Trophoblast cell (in vitro differentiated cells and primary cell): ENCODE measurements around the gene FBN3.
"Not testable (repeated sequence)": the region's sequence is repeated elsewhere in the genome, so short reads cannot be mapped to it uniquely, and the experiment has no call there.

ENCODE experiments used
- DNase-seq, 2 donors: peaks; one replicate each; pipeline ENCODE4 v3.0.0-alpha.2; 2016
- H2AFZ ChIP-seq: 2 replicates; pipeline ENCODE4 v1.6.1; 2013; ENCODE audit warnings: low read length, moderate library complexity, mild to moderate bottlenecking; ENCODE audit not compliant: insufficient read depth, poor library complexity
- H2AK5ac ChIP-seq: 2 replicates; pipeline ENCODE4 v1.6.1; 2013; ENCODE audit warnings: mild to moderate bottlenecking, low read length
- H2BK120ac ChIP-seq: 2 replicates; pipeline ENCODE4 v1.6.1; 2013; ENCODE audit warnings: low read length, mild to moderate bottlenecking, moderate library complexity; ENCODE audit not compliant: insufficient read depth, poor library complexity
- H2BK12ac ChIP-seq: 2 replicates; pipeline ENCODE4 v1.6.1; 2013; ENCODE audit warnings: mild to moderate bottlenecking, low read length, moderate library complexity
- H2BK5ac ChIP-seq: 2 replicates; pipeline ENCODE4 v1.6.1; 2013; ENCODE audit warnings: low read length, low read depth, moderate library complexity, mild to moderate bottlenecking; ENCODE audit not compliant: poor library complexity
- H3K14ac ChIP-seq: 2 replicates; pipeline ENCODE4 v1.6.1; 2013; ENCODE audit warnings: mild to moderate bottlenecking, low read length
- H3K18ac ChIP-seq: 2 replicates; pipeline ENCODE4 v1.6.1; 2013; ENCODE audit warnings: mild to moderate bottlenecking, low read length
- H3K23ac ChIP-seq: 2 replicates; pipeline ENCODE4 v1.6.1; 2013; ENCODE audit warnings: low read length
- H3K27ac ChIP-seq: 2 replicates; pipeline ENCODE4 v1.5.1; 2013; ENCODE audit warnings: low read depth, mild to moderate bottlenecking, inconsistent platforms, low read length, moderate library complexity
- H3K27me3 ChIP-seq: 2 replicates; pipeline ENCODE4 v1.6.1; 2013; ENCODE audit warnings: inconsistent platforms, mild to moderate bottlenecking, low read length, moderate library complexity; ENCODE audit not compliant: insufficient read depth
- H3K36me3 ChIP-seq, 2 experiments: 1 replicate in 1 of 2; 2 replicates in 1 of 2; pipeline ENCODE4 v1.6.1; 2013; ENCODE audit warnings: low read length in 2 of 2, mild to moderate bottlenecking in 2 of 2, moderate library complexity in 1 of 2; ENCODE audit not compliant: insufficient read depth in 2 of 2, control insufficient read depth in 1 of 2
- H3K4ac ChIP-seq: 2 replicates; pipeline ENCODE4 v1.6.1; 2013; ENCODE audit warnings: low read depth, mild to moderate bottlenecking, low read length, moderate library complexity
- H3K4me1 ChIP-seq, 2 experiments: 1 replicate in 1 of 2; 2 replicates in 1 of 2; pipeline ENCODE4 v1.6.1; 2013; ENCODE audit warnings: low read length in 2 of 2, mild to moderate bottlenecking in 2 of 2, moderate library complexity in 1 of 2; ENCODE audit not compliant: insufficient read depth in 2 of 2, control insufficient read depth in 1 of 2
- H3K4me2 ChIP-seq: 2 replicates; pipeline ENCODE4 v1.6.1; 2013; ENCODE audit warnings: inconsistent platforms, mild to moderate bottlenecking, low read length, moderate library complexity
- H3K4me3 ChIP-seq: 2 replicates; pipeline ENCODE4 v1.5.1; 2013; ENCODE audit warnings: mild to moderate bottlenecking, low read depth, low read length, inconsistent platforms
- H3K79me1 ChIP-seq: one replicate; pipeline ENCODE4 v1.6.1; 2013; ENCODE audit warnings: low read length
- H3K79me2 ChIP-seq: 2 replicates; pipeline ENCODE4 v1.6.1; 2013; ENCODE audit warnings: low read length, mild to moderate bottlenecking; ENCODE audit not compliant: control insufficient read depth, insufficient read depth, poor library complexity
- H3K9ac ChIP-seq: 2 replicates; pipeline ENCODE4 v1.6.1; 2013; ENCODE audit warnings: mild to moderate bottlenecking, low read length
- H3K9me3 ChIP-seq: 2 replicates; pipeline ENCODE4 v1.6.1; 2013; ENCODE audit warnings: low read depth, mild to moderate bottlenecking, control low read depth, inconsistent platforms, low read length; ENCODE audit not compliant: insufficient read depth
- H4K12ac ChIP-seq: 2 replicates; pipeline ENCODE4 v1.6.1; 2013; ENCODE audit warnings: low read depth, mild to moderate bottlenecking, low read length, moderate library complexity
- H4K8ac ChIP-seq: 2 replicates; pipeline ENCODE4 v1.6.1; 2013; ENCODE audit warnings: low read depth, mild to moderate bottlenecking, low read length, moderate library complexity
- H4K91ac ChIP-seq: one replicate; pipeline ENCODE4 v1.6.1; 2013; ENCODE audit warnings: low read depth, mild to moderate bottlenecking, low read length, moderate library complexity
- WGBS: extraction: QIAGEN DNeasy Blood & Tissue Kit; methylation state at CpG from one replicate; pipeline ENCODE4 v1.1.7; 2013; ENCODE audit warnings: missing lambda C conversion rate; ENCODE audit not compliant: insufficient read length, insufficient coverage; ENCODE audit errors: extremely low coverage; 5-methylcytosine and 5-hydroxymethylcytosine counted together

Gene FBN3

DNA sequence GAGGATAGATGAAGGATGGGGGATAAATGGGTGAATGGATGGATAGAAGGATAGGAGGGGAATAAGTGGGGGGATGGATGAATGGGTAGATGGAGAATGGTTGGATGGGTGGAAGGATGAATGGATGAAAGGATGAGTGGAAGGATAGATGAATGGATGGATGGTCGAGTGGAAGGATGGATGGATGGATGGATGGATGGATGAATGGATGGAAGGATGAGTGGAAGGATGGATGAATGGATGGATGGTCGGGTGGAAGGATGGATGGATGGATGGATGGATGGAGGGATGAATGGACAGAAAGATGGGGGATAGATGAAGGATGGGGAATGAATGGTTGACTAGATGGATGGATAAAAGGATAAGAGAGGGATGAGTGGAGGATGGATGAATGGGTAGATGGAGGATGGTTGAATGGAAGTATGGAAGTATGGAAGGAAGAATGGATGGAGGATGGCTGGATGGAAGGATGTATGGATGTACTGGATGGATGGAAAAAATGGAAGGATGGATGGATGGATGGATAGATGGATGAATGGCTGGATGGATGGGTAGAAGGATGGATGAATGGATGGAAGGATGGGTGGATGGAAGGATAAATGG is 42.0 kb downstream of the FBN3 start:
- Histone ChIP-seq H2AK5ac (no peak overlapping the region), H3K23ac (no peak overlapping the region), H3K36me3 (peaks cover 15 to 40% of the 10 kb centered on the region in 2 experiments), H3K9ac (no peak overlapping the region), H3K79me1 (no peaks in the 10 kb centered on the region), H2BK120ac (no peak overlapping the region), H2BK12ac (no peak overlapping the region), H2BK5ac (no peak overlapping the region), H3K27me3 (no peaks in the 10 kb centered on the region), H4K91ac (no peak overlapping the region), H4K8ac (no peak overlapping the region), H3K14ac (no peak overlapping the region), H3K18ac (no peak overlapping the region), H3K27ac (no peak overlapping the region), H3K4ac (no peak overlapping the region), H3K4me1 (no peaks in the 10 kb centered on the region), H3K79me2 (no peaks in the 10 kb centered on the region), H3K9me3 (no peaks in the 10 kb centered on the region), H2AFZ (no peak overlapping the region), H3K4me3 (no peak overlapping the region), H3K4me2 (no peak overlapping the region), H4K12ac (no peak overlapping the region)
- DNase-seq = no peak
- 100% methylated on average over 2 of the region's 2 CpGs for WGBS

DNA sequence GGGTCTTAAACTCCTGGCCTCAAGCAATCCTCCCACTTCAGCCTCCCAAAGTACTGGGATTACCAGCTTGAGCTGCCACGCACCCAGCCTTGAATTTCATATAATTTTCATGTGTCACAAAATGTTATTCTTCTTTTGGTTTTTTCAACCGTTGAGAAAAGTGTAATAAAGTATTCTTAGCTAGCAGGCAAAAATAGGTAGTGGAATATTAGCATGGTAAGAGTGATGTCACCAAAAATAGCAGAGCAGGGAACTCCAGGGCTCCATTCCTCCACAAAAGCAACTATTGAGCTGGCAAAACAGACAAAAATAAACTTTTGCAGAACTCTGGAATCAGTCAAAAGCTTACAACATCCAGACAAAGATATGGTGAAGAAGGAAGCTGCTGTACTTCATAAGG is 43.9 kb downstream of the FBN3 start:
- Histone ChIP-seq H3K36me3 (peaks cover 17 to 42% of the 10 kb centered on the region in 2 experiments), H3K4ac (no peak overlapping the region), H2AFZ (no peak overlapping the region), H2BK12ac (no peak overlapping the region), H2AK5ac (no peak overlapping the region), H3K79me1 (no peaks in the 10 kb centered on the region), H2BK120ac (no peak overlapping the region), H3K9ac (no peak overlapping the region), H3K27ac (no peak overlapping the region), H4K8ac (no peak overlapping the region), H4K12ac (no peak overlapping the region), H3K79me2 (no peaks in the 10 kb centered on the region), H3K4me2 (no peak overlapping the region), H2BK5ac (no peak overlapping the region), H3K27me3 (no peaks in the 10 kb centered on the region), H3K18ac (no peak overlapping the region), H3K4me1 (no peaks in the 10 kb centered on the region), H3K4me3 (no peak overlapping the region), H3K14ac (no peak overlapping the region), H3K9me3 (no peaks in the 10 kb centered on the region), H4K91ac (no peak overlapping the region), H3K23ac (no peak overlapping the region)
- no peak for DNase-seq
- WGBS = no CpG with 5 or more reads among the region's 2 CpGs

DNA sequence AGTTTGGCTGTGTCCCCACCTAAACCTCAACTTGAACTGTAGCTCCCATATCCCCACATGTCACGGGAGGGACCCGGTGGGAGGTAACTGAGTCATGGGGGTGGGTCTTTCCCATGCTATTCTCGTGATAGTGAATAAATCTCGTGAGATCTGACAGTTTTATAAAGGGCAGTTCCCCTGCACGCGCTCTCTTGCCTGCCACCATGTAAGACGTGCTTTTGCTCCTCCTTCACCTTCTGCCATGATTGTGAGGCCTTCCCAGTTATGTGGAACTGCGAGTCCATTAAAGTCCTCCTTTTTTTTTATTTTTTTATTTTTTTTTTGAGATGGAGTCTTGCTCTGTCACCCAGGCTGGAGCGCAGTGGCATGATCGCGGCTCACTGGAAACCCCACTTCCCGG is 47.5 kb downstream of the FBN3 start:
- H3K4me3 ChIP-seq, H3K27me3 ChIP-seq, H3K27ac ChIP-seq, H2BK12ac ChIP-seq, H2AFZ ChIP-seq, H4K8ac ChIP-seq, H3K23ac ChIP-seq, H2BK120ac ChIP-seq, H3K9ac ChIP-seq, H3K18ac ChIP-seq, H3K79me2 ChIP-seq, H4K91ac ChIP-seq, H3K14ac ChIP-seq, H3K79me1 ChIP-seq, H3K4ac ChIP-seq, H3K4me2 ChIP-seq, DNase-seq, H4K12ac ChIP-seq, H2BK5ac ChIP-seq, H3K4me1 ChIP-seq, H3K9me3 ChIP-seq, H2AK5ac ChIP-seq: not testable (repeated sequence)
- peaks cover 21 to 24% of the 10 kb centered on the region in 2 experiments for H3K36me3 ChIP-seq
- WGBS = no CpG with 5 or more reads among the region's 12 CpGs

DNA sequence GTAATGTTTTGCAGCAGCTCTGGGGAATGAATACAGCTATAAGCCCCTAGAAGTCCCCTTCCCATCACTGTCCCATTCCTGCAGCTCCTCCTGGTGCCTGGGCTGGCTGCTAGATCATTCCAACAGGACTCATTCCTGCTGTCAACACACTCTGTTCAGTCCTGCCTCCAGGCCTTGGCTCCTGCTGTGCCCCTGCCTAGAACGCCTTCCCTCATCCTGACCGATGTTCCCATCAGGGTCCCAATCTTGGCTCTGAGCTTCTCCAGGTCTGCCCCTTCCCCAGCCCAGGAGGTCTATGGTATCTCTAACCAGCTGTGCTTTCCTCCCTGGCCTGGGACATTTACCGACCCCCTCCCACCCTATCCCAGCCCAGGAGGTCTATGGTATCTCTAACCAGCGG is 48.1 kb downstream of the FBN3 start:
- H4K91ac ChIP-seq = no peak overlapping the region
- H4K8ac ChIP-seq = no peak overlapping the region
- H2BK5ac ChIP-seq = no peak overlapping the region
- no peak overlapping the region for H3K14ac ChIP-seq
- no peaks in the 10 kb centered on the region for H3K4me1 ChIP-seq
- no peaks in the 10 kb centered on the region for H3K79me1 ChIP-seq
- no peak for DNase-seq
- H4K12ac ChIP-seq = no peak overlapping the region
- no peak overlapping the region for H3K4me2 ChIP-seq
- H2AFZ ChIP-seq = no peak overlapping the region
- H2BK120ac ChIP-seq = no peak overlapping the region
- no peak overlapping the region for H2AK5ac ChIP-seq
- no peaks in the 10 kb centered on the region for H3K27me3 ChIP-seq
- no peak overlapping the region for H2BK12ac ChIP-seq
- no peak overlapping the region for H3K23ac ChIP-seq
- H3K4ac ChIP-seq = no peak overlapping the region
- peaks cover 26 to 27% of the 10 kb centered on the region in 2 experiments for H3K36me3 ChIP-seq
- no peak overlapping the region for H3K9ac ChIP-seq
- H3K4me3 ChIP-seq = no peak overlapping the region
- H3K79me2 ChIP-seq = no peaks in the 10 kb centered on the region
- H3K9me3 ChIP-seq = peaks cover 9% of the 10 kb centered on the region
- H3K27ac ChIP-seq = no peak overlapping the region
- no peak overlapping the region for H3K18ac ChIP-seq
- no CpG with 5 or more reads among the region's 4 CpGs for WGBS
